Duodenal mucosa (tissue), 2 donors: ENCODE results near the gene RABGAP1L.

ENCODE experiments used
- H3K27ac ChIP-seq: one replicate; pipeline ENCODE4 v1.7.0; 2013; ENCODE audit warnings: low read depth, low read length
- H3K27me3 ChIP-seq, 2 donors: one replicate each; pipeline ENCODE4 v1.7.0; 2013; ENCODE audit warnings: low read length in 2 of 2, control low read depth in 1 of 2; ENCODE audit not compliant: insufficient read depth in 2 of 2, control insufficient read depth in 1 of 2
- H3K36me3 ChIP-seq, 2 donors: one replicate each; pipeline ENCODE4 v1.7.0; 2013; ENCODE audit warnings: low read length in 2 of 2, control low read depth in 1 of 2; ENCODE audit not compliant: insufficient read depth in 2 of 2, control insufficient read depth in 1 of 2
- H3K4me1 ChIP-seq, 2 donors: one replicate each; pipeline ENCODE4 v1.7.0; 2013; ENCODE audit warnings: low read length in 2 of 2, control low read depth in 1 of 2; ENCODE audit not compliant: insufficient read depth in 2 of 2, control insufficient read depth in 1 of 2
- H3K4me3 ChIP-seq, 2 donors: one replicate each; pipeline ENCODE4 v1.7.0; 2013; ENCODE audit warnings: low read length in 2 of 2, low read depth in 1 of 2
- H3K9ac ChIP-seq, 2 donors: one replicate each; pipeline ENCODE4 v1.7.0; 2013; ENCODE audit warnings: low read length in 2 of 2, low read depth in 1 of 2
- H3K9me3 ChIP-seq, 2 donors: one replicate each; pipeline ENCODE4 v1.7.0; 2013; ENCODE audit warnings: low read length in 2 of 2, control low read depth in 1 of 2; ENCODE audit not compliant: control insufficient read depth in 1 of 2

Gene RABGAP1L

GRCh38 chr1:174352117-174352516 is 192.8 kb downstream of the RABGAP1L start:
- Histone ChIP-seq H3K4me3 (no peak overlapping the region), H3K4me1 (no peaks in the 10 kb centered on the region), H3K9me3 (no peaks in the 10 kb centered on the region), H3K36me3 (no peaks in the 10 kb centered on the region), H3K27me3 (no peaks in the 10 kb centered on the region), H3K27ac (no peak overlapping the region), H3K9ac (no peak overlapping the region)

- no peak overlapping the region for H3K27ac ChIP-seq
Measured at GRCh38 chr1:174352883-174353608, 193.7 kb downstream of the RABGAP1L start.

GRCh38 chr1:174358344-174358743 is 199.0 kb downstream of the RABGAP1L start:
- Histone ChIP-seq H3K4me1 (peaks cover 0 to 9% of the 10 kb centered on the region in 2 donors), H3K36me3 (no peaks in the 10 kb centered on the region), H3K9ac (no peak overlapping the region), H3K27me3 (no peaks in the 10 kb centered on the region), H3K9me3 (no peaks in the 10 kb centered on the region), H3K4me3 (no peak overlapping the region), H3K27ac (no peak overlapping the region)

More at GRCh38 chr1:174352883-174353608, 193.7 kb downstream of the RABGAP1L start:
- H3K4me3 ChIP-seq: no peak overlapping the region
- no peaks in the 10 kb centered on the region for H3K9me3 ChIP-seq
- no peaks in the 10 kb centered on the region for H3K4me1 ChIP-seq
- H3K9ac ChIP-seq: no peak overlapping the region
- H3K36me3 ChIP-seq: no peaks in the 10 kb centered on the region
- no peaks in the 10 kb centered on the region for H3K27me3 ChIP-seq

GRCh38 chr1:174358786-174359453 is 199.6 kb downstream of the RABGAP1L start:
- H3K27me3 ChIP-seq: no peaks in the 10 kb centered on the region
- H3K27ac ChIP-seq: no peak overlapping the region
- no peak overlapping the region for H3K4me3 ChIP-seq
- H3K9ac ChIP-seq: no peak overlapping the region
- H3K9me3 ChIP-seq: no peaks in the 10 kb centered on the region
- H3K36me3 ChIP-seq: no peaks in the 10 kb centered on the region
- peaks cover 0 to 9% of the 10 kb centered on the region in 2 donors for H3K4me1 ChIP-seq

- H3K9me3 ChIP-seq: no peaks in the 10 kb centered on the region
- peaks cover 0 to 9% of the 10 kb centered on the region in 2 donors for H3K4me1 ChIP-seq
- no peaks in the 10 kb centered on the region for H3K27me3 ChIP-seq
- no peak overlapping the region for H3K27ac ChIP-seq
- H3K9ac ChIP-seq: no peak overlapping the region
- no peaks in the 10 kb centered on the region for H3K36me3 ChIP-seq
- no peak overlapping the region for H3K4me3 ChIP-seq
Measured at GRCh38 chr1:174359454-174359805, 200.1 kb downstream of the RABGAP1L start.

- Histone ChIP-seq H3K36me3 (no peaks in the 10 kb centered on the region), H3K27me3 (no peaks in the 10 kb centered on the region), H3K27ac (no peak overlapping the region), H3K4me1 (no peaks in the 10 kb centered on the region), H3K9ac (no peak overlapping the region), H3K9me3 (no peaks in the 10 kb centered on the region), H3K4me3 (no peak overlapping the region)
Measured at GRCh38 chr1:174364996-174365736, 205.8 kb downstream of the RABGAP1L start.

- no peaks in the 10 kb centered on the region for H3K9me3 ChIP-seq
- no peaks in the 10 kb centered on the region for H3K36me3 ChIP-seq
- H3K4me3 ChIP-seq: no peak overlapping the region
- no peak overlapping the region for H3K9ac ChIP-seq
- H3K4me1 ChIP-seq: no peaks in the 10 kb centered on the region
- no peak overlapping the region for H3K27ac ChIP-seq
- no peaks in the 10 kb centered on the region for H3K27me3 ChIP-seq
Measured at GRCh38 chr1:174366946-174367345, 207.6 kb downstream of the RABGAP1L start.

GRCh38 chr1:174367892-174368291 is 208.6 kb downstream of the RABGAP1L start:
- H3K36me3 ChIP-seq: no peaks in the 10 kb centered on the region
- H3K27ac ChIP-seq: no peak overlapping the region
- no peaks in the 10 kb centered on the region for H3K4me1 ChIP-seq
- H3K4me3 ChIP-seq: no peak overlapping the region
- no peaks in the 10 kb centered on the region for H3K27me3 ChIP-seq
- no peaks in the 10 kb centered on the region for H3K9me3 ChIP-seq
- H3K9ac ChIP-seq: no peak overlapping the region

GRCh38 chr1:174376030-174376429 is 216.7 kb downstream of the RABGAP1L start:
- Histone ChIP-seq H3K27me3 (no peaks in the 10 kb centered on the region), H3K4me1 (no peaks in the 10 kb centered on the region), H3K27ac (no peak overlapping the region), H3K9me3 (no peaks in the 10 kb centered on the region), H3K4me3 (no peak overlapping the region), H3K36me3 (no peaks in the 10 kb centered on the region), H3K9ac (no peak overlapping the region)

GRCh38 chr1:174391716-174392115 is 232.4 kb downstream of the RABGAP1L start:
- Histone ChIP-seq H3K9ac (no peak overlapping the region), H3K36me3 (peaks cover 2 to 5% of the 10 kb centered on the region in 2 donors), H3K27me3 (no peaks in the 10 kb centered on the region), H3K27ac (no peak overlapping the region), H3K4me1 (no peaks in the 10 kb centered on the region), H3K9me3 (peaks cover 0 to 5% of the 10 kb centered on the region in 2 donors), H3K4me3 (no peak overlapping the region)
